ENCODE measurements around the gene EEFSEC.

EEFSEC gene

DNA sequence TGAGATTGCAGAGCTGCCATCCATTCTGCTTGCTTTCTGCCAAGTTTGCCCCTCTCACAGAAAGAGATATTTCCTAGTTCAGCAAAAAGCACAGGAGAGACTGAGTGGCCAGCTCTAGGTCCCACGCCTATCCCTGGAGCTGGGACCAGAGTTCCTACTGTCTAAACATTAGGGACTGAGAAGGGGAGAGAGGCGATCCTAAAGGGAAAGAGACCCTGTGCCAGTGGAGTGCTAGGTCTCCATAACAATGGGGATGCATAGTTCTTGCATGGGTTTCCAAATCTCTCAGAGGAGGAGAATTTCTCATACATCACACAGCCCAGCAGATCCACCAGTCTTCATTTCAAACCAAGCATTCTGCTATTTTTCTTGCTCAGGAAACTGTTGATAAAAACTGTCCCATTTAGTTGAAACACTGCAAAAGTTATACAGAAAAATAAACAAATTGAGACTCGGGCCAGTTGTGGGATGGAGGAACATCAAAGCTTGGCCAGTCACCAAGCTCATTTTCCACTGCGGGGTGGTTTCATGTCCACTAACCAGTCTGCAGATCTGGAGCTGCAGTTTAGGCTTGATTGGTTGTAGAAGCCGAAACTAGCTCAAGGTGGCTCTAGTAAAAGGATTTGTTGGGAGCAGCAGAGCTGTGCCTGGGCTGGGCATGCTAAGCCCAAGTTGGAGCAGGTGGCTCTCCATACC lies 62.7 kb downstream of the EEFSEC start:
- no peak for DNase-seq (ENCODE audit: low read depth in 1 of 2, low spot score in 1 of 2)

DNA sequence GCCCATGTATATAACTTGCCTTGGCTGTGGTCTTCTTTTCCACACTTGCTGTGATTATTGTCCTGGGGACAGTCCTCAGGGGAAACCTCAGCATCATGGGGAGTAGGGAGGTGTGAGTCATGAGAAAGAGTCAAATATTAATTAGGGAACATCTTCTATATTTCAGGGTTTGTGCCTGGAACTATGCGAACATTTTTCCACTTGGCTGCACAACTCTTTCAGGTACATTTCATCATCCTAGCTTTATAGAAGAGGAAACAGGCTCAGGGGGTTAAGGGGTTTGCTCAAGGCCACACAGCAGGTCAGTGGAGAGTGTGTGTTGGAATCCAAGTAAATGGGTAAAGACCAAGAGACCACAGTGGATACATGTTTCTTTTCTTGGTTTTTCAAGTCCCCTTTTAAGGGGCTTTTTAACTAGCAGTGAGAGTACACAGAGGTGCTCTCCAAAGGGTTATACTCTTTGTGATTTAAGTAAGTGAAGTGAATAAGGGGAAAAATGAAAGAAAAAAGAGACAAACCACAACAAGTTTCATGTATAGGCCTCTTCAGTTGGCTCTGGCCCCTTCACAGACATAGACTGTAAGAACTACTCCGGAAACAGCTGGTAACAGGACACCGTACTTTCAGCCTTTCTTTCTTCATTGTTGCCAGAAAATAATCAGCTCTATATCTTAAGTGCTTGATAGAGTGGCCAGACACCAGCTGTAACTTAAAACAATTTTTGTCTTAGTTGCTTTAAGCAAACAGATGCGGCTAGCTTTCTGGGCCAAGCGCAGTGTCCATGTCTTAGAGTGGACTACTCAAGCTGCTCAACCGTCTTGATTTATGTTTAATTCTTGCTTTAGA lies 64.6 kb downstream of the EEFSEC start:
- DNase-seq (ENCODE audit: low read depth in 1 of 2, low spot score in 1 of 2), result no peak

DNA sequence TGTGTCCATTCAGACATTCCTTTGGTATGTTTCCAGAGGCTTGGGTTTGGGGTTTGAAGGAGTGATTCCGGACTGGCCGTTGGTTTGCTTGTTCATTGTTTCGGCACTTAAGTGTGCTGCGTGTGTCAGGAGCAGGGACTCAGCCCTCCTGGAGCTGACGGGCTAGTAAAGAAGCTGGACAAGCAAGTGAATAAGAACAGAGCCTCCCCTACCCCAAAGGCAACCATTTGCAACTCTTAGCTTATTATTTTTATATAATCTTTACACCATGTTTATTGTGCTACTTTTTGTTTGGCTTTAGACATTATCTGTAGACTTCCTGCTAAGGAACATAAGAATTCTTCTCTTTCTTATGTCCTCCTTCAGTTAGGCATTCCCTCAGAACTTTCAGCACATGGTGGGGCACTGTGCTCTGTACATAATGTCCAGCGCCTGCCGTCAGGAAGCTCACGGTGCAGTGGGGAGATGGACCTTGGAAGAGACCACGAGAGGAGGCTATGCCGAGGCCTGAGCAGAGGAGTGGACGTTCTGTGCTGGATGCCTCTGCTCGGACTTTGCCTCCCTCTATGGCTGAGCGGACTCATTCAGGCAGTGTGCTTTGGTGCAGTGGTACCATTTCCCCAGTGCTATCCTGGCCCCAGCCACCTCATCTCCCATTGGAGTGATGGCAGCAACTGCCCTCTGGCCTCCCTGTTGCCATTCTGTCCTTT lies 65.4 kb downstream of the EEFSEC start:
- DNase-seq (ENCODE audit: low read depth in 1 of 2, low spot score in 1 of 2), result no peak

DNA sequence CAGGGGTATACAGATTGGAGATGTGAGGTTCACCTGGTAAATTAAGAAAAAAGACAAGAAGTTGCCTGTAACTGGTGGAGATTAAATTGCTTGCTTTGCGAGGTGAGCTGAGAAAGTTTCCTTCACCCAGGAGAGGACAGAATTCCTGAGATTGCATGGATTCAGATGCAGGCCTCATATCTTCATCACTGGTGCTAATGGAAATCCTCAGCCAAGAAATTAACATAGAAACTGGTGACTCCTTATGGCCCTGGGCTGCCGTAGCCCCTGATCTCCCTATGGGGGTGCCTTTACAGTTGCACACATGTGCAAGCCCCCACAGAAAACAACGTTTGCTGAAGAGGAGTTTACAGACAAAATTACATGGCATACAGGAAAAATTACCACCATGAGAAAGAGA lies 68.0 kb downstream of the EEFSEC start:
- DNase-seq (ENCODE audit: low read depth in 1 of 2, low spot score in 1 of 2), result no peak

DNA sequence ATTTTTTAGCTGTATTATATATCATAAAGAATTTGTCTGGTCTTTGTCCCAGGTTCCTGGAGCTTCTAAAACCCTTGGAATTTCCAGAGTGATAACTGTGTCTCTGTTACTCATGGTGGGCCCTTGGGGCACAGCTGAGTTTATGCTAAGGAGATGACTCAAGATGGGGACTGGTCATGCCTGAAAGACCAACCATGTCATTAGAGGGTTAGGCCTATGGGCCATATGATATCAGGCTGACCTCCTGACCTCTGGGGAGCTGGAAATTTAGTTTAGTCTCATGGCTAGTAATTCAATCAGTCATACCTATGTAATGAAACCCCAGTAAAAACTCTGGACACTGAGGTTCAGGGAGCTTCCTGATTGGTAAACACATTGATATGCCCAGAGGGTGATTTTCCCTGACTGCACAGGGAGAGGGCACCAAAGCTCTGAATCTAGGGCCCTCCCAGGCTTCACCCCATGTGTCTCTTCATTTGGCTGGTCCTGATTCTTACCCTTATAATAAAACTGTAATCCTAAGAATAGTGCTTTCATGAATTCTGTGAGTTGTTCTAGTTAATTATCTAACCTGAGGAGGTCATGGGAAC lies 69.6 kb downstream of the EEFSEC start:
- DNase-seq (ENCODE audit: low read depth in 1 of 2, low spot score in 1 of 2), result no peak

DNA sequence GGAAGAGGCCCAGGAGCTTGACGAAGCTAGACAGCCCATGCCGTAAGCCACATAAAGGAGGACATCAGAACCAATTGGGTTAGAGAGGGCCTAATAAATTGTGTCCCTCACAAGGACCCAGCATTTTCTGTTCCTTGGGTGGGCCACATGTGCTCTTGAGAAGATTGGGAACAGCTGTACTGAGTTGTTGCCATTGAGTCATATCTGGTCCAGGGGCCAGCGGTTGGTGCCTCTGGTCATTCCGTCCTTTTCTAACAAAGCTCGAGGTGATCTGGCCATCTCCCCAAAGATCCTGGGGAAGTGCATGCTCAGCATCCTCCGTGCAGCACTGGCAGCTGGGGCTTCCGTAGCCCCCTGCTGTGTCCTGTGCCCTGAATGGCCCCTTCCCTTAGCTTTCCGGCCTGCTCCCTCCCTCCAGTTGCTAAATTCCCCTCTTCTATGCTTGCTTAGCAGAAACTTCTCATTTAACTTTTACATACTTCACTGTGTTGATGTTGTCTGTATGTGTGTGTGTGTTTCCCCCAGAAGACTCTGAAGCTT lies 73.0 kb downstream of the EEFSEC start:
- no peak for DNase-seq (ENCODE audit: low read depth in 1 of 2, low spot score in 1 of 2)

DNA sequence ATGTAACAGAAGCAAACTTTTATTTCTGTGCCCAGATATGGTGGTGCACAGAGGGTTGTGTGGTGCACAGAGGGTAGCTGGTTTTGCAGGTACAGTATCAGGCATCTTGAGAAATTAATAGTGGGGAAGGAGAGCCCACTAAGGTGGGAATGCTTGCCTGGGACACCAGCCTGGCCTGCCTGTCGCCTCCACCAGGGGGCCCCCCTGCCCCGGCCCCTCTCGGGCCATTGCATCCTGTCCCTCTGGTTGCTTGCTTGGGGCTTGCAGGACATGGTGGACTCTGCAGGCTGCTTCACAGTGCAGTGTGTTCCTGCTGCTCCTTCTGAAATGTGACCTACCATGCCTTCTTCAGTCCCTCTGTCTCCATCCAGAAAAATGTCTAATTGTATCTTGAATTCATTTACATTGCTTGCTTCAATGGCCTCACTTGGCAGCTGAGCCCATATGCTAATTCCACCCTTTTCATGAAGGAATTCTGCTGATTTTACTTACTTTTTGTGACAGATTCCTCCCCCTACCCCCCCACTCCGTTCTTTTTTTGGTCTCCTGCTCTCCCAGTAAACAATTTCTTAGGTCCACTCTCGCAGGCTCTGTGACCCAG lies 73.6 kb downstream of the EEFSEC start:
- DNase-seq (ENCODE audit: low read depth in 1 of 2, low spot score in 1 of 2), result no peak

DNA sequence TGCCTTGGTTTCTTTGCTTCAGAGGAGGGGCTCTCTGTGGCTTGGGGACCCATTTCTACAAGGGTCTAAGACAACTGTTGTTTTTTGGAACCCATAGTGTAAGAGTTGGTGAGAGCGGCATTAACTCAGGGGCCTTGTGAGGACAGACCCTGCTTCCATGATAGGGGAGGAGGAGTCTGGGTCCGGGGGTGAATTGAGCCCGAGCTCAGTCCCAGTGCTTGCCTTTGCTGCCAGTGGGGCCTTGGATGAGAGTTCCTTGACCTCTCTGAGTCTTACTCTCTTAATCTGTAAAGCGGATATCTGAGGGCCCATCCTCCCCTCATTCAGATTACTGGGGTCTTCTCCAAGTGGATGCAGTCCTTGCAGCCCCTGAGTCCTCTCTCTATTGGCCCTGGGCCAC lies 74.2 kb downstream of the EEFSEC start:
- DNase-seq (ENCODE audit: low read depth in 1 of 2, low spot score in 1 of 2), result no peak

DNA sequence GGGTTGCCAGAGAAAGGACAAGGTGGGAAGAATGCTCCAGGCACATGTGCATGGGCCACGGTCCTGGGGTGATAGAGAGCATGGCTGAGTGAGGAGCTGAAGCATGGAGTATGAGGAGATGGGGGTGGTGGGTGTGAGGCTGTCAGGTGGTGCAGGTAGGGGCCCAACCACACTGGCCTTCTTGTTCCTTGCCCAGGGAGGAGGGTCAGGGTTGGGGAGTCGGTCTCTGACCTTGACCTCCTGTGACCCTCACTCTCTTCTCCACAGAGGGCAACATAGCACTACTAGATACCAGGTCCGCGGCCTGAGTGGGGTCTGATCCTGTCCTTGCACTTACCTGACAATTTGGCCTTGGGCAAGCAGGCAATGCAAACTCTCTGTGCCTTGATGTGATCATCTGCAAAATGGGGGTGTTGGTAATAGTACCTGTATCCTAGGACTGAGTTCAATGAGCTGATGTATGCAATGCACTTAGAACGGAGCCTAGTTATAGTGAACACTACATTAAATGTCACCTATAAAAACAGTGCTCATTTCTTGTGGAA lies 75.2 kb downstream of the EEFSEC start:
- no peak for DNase-seq (ENCODE audit: low read depth in 1 of 2, low spot score in 1 of 2)

DNA sequence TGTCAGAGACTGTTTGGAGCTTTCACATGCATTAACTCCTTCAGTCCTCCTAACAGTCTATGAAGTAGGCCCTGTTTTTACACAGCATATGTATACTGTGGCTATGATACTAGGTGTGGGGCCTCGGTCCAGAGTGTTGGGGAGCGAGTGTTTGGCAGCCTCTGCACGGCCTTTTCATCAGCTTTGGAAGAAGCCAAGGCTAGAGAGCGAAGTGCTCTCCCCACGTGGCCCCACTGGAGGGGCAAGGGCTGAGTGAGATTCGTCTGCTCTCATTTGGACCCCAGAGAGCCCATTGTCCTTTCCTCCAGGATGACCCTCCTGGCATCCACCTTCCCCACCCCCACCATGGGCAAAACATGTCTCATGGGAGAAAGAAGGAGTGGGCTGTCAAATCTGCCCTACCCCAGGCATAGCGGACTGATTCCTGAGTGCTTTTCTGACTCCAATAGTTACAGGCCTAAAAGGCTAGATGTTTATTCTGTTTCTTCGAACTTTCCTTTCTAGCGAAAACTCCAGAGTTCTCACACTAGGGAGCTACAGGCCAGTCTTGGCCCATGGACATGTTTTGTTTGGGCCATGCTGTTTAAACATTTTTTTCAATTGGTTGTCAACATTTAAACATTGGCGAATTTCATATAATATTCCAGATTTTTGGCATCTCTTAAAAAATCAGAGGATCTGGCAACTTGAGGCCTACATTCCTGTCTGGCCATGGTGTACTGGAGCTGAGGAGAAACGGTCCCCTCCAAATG lies 76.0 kb downstream of the EEFSEC start:
- no peak for DNase-seq (ENCODE audit: low read depth in 1 of 2, low spot score in 1 of 2)

DNA sequence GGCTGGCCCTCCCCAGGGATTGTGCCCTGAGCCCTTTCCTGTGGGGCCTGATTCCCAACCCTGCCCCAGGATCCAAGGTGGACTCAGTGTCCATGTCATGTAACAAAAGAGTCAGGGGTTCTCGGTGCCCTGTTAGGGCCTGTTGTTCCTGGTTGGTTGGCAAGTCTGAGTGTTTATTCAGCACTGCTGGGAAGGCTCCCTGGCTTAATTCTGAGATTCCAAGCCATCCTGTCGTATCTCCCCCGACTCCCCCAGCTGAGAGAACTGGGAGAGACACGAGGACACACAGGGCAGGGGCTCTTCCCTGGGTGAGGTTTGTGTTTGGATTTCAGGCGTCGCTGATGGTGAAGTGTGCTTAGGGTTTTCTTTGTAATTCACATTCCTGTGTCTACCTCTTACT lies 78.3 kb downstream of the EEFSEC start:
- no peak for DNase-seq (ENCODE audit: low read depth in 1 of 2, low spot score in 1 of 2)

DNA sequence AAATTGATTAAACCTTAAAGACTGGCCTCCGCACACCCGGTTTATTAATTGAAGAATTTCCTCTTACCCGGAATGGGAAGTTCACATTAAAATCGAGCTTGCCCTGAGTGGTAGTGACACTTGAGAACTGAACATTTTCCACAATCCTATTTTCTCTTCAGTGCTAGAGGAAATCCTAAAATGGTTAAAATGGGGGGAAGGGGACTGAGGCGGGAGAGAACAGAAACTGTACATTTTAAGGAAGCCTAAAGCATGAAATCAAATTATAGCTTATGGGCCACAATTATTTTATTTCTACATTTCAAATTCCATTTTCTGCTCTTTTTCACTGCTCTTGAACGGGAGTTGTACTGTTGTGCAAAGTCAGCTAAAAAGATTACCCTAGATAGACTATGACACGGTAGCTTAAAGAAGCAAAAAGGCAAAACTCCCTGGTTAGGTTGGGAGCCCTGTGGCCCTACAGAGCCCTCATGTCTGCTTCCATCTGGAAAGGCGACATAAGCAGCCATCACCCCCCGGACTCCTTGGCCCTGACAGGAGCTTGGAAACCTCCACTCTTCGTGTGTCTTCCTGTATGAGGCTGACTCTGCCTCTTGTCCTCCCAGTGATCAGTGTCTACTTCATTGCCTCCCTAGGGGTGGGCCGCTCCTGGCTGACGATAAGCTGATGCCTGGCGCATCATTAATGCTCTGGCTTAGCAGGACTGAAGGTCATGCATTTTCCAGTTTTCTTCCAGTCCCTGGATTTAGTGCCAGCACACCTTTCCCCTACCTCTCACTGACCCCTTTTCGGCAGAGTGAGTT lies 79.3 kb downstream of the EEFSEC start:
- no peak for DNase-seq (ENCODE audit: low read depth in 1 of 2, low spot score in 1 of 2)

DNA sequence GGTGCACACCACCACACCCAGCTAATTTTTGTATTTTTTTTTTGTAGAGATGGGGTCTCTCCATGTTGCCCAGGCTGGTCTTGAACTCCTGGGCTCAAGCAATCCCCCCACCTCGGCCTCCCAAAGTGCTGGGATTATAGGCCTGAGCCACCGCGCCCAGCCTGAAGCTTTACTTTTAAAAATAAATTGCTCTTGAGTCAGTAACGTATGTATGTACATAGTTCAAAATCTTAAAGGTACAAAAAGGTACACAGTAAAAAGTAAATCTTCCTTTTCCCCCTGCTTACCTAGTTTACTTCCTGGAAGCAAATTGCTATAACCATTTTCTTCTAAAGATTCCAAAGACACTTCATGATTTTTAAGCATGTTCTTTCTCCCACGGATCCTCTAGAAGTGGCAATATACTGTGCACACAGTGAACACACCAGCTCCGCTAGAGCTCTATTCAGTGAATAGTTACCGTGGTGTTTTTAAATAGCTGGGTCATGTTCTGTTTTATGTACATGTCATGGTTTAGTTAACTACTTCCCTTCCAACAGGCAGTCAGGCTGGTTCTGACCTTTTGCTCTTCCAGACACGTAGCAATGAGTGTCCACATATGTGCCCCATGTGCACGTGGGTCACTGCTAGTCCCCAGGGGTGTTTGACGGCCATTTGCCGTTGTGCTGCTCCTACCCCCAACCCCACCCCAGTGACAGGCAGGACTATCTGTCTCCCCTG lies 82.1 kb downstream of the EEFSEC start:
- DNase-seq (ENCODE audit: low read depth in 1 of 2, low spot score in 1 of 2), result no peak

DNA sequence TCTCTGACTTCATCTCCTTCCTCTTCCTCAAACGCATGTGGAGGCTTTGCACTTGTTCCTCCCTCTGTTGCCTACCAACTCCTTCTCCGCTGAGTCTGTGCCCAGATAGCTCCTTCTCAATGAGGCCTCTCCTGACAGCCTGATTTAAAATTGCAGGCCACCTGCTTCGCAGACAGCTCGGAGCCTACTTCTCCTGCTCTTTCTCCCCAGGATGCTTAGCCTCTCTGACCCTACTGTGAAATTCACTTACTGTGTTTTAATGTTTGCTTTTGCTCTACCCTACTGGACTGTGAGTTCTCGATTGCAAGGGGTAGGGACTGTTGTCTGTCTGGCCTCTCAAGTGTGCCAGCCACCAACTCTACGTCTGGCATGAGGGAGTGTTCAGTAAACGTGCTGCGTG lies 83.4 kb downstream of the EEFSEC start:
- DNase-seq (ENCODE audit: low read depth in 1 of 2, low spot score in 1 of 2), result no peak

DNA sequence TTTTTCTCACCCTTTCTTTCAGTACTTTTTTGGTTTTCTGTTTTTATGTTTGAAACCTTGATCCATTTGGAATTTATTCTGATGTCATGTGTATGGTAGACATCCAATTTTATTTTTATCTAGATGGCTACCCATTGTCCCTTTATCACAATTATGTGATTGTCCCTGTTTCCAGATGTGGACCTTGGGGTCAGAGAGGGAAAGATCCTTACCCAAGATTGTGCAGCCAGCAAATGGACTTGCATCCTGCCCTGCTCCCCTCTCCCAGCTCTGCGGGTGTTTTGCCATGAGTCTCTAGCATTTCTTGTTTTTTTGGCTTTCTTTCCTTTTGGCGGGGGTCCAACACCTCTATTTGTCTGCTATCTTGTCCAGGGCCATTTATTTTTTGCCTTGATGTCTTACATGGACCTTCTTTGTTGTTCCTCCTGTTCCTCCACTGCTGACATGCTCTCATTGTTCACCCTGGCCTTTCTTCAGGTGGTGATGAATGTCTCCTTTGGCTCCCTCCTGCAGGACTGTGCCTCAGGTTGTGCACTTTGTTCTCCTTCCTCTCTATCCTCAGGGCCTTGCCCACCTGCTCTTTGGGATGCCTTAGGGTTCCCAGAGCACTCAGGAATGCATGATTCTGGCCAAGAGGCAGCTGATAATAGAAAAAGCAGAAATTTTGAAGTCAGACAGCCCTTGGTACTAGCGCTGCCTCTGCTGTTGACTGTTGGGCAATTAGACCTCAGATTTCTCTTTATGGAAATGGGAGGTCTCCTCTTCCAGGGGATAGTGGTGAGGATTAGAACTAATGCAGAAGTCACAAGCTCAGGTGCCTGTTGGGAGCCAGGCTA lies 84.3 kb downstream of the EEFSEC start:
- DNase-seq (ENCODE audit: low read depth in 1 of 2, low spot score in 1 of 2), result no peak

DNA sequence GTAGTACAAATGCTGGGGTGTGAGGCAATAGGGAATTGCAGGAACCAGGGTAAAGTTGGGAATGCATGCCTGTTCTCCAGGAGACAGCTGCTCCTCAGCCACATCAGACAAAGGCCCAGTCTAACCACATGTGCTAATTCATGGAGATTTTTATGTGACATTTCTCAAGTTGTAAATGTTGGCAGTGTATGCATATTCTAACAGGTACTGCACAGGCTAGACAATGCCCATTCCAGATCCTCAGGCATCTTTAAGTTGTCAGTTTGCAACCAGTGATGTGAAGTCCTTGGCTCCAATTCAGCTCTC lies 84.9 kb downstream of the EEFSEC start:
- DNase-seq (ENCODE audit: low read depth in 1 of 2, low spot score in 1 of 2), result no peak

DNA sequence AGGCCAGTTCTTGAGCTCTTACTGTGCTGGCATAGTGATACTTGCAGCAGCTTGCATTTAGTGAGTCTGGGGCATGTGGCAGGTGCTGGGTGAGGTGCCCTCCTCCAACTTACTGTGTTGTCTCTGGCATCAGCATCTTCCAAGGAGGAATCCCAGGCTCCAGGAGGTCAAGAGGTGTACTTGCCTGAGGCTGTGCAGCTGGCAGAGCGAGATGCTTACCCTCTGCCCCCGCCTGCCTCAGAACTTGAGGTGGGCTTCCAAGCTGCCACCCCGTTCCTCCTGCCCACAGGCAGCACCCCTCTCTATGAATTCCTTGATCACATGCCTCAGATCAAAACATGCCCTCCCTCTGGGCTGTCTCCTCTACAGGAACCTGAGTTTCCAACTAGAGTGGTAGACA lies 86.0 kb downstream of the EEFSEC start:
- DNase-seq (ENCODE audit: low read depth in 1 of 2, low spot score in 1 of 2), result no peak

DNA sequence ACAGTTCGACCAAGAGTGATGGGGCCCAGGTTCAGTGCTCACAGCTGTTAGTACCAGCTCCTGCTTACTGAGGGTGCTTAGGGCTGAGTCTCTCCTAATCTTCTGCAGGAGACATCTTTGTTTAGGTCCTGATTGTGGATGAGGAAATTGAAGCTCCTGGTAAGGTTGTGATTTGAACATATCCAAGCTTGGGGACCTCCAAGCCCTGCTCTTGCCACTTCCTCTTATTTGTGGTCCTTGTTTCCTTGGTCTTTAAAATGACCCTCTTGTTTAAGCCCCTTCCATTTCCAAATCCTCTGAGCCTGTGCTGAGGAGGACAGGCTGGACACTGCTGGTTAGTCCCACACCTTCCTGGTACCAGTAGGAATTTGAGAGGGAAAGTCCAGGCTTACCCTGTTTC lies 87.0 kb downstream of the EEFSEC start:
- no peak for DNase-seq (ENCODE audit: low read depth in 1 of 2, low spot score in 1 of 2)
